ENCODE data around the gene RNF6.
"Not testable (repeated sequence)": the region's sequence is repeated elsewhere in the genome, so short reads cannot be mapped to it uniquely, and the experiment has no call there.

Gene RNF6
- 55.4 to 166 (median 95.7) reads per million in 17 experiments for total RNA-seq

DNA sequence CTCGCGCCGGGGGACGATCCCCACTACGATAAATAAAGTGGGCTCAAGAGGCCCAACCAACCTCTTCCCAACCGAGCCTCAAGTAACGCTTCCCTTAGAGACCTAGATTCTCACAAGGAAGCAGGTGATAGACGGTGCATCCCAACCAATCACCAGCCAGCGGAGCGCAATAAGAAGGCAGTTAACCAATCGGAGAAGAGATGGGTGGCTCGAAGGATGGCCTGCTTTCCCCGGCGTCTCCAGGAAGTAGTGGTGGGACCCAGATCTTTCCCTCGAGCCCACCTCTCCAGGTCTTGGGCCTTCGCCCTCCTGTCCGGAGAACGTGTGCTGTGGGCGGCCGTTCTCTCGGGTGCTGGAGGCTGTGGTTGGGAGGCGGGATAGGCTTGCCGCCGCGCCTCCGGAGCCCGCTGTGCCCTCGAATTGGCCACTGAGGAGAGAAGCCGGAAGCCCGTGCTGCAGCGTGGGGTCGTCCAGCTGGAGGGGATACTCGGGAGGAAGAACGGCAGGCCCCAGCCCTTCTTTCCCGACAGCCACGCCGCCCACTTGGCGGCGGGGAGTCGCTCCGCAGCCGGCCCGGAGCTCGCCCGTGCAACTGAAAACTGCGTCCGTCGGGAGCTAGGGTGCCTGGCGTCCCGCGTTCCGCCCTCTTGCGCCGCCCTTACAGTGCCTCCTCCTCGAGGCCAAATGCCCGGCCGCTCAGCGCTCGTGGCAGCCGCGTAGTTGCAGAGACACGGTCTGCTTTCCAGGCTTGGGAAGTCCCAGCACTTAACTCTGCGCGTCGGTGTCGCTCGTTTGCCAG is at the start of gene RNF6:
RNF6 (minus strand) TSS at position 594 of the 799 bp plus-strand sequence. CDS start 2,665 bp downstream, outside the sequence.
- peak; percentile 96 to 99 (median 97) for DNase-seq

DNA sequence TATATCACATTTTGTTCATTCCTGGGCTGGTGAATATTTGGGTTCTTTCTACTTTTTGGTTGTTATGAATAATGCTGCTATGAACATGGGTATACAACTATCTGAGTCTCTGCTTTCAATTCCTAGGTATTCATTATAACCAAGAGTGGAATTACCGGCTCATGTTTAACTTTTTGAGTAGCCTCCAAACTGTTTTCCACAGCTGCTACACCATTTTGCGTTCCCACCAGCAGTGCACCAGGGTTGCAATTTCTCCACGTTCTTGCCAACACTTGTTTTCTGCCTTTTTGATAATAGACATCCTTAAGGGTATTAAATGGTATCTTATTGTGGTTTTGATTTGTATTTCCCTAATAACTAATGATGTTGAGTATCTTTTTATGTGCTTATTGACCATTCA is 48.6 kb upstream of the RNF6 start:
- no peak for DNase-seq

DNA sequence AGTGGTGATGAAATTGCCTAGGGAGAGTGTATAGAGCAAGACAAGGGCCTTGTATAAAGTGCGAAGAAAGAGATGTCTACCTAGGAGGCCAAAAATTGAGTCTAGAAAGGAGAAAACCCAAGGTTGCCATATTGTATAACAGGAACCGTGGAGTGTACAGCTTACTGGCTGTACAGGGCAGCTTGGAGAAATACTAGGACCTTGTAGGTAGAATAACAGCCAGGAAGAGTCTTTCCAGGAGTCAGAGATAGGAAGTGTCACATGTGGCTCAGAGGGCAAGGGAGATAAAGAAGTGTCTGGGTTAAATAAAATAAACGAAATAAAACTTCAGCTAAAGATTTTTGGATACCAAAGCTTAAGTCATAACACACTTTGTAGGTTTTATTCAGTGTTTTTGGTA is 44.2 kb upstream of the RNF6 start:
- DNase-seq: no peak

DNA sequence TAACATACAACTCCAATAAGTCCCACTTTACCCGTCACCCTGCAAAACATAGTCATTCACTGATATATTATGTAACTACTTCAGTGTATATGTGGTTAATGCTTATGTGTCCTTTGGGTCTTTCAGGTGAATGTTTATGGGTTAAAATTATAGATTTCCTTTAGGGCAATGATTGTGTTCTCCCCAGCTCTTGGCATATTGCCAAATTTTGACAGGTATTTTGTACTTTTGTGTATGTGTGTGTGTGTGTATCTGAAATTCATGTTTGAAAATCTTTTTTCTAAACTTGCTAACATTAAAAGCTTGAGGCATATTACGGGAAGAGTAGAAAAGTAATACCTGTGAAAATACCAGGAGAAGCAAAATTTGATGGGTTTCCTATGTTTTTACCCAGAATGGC is 40.0 kb upstream of the RNF6 start:
- no peak for DNase-seq

DNA sequence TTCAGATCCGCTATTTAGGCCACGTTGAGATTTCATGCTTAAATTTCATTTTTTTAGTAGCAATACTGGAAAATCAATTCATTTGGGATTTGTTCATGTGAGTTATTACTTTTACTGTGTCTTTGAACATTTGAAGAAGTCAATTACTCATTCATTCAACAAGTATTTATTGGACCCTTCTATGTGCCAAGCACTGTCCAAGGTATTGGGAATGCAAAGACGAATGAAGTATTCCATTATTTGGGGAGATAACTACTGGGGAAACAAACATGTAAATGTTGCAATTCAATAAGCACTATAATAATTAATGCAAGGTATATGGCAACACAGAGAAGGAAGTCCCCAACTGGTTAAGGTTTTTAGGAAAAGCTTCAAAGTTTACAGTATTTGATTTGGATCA is 37.5 kb upstream of the RNF6 start:
- DNase-seq: no peak

DNA sequence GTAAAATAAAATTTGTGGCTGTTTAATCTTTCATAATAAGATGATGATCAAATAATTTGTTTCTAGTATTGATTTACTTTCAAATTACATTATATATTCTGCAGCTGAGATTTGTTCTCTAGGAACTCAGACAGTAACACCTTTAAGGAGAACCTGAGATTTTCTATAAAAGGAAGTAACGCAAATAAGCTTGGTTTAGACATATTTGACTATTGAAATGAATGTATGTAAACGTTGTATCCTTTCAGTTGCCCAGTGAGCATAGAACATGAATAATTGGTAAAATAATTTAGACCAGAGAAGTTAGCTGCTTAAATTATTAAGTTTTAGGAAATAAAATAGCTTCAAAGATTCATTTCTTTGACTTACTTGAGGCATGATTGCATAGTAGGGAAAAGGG is 34.9 kb upstream of the RNF6 start:
- no peak for DNase-seq

DNA sequence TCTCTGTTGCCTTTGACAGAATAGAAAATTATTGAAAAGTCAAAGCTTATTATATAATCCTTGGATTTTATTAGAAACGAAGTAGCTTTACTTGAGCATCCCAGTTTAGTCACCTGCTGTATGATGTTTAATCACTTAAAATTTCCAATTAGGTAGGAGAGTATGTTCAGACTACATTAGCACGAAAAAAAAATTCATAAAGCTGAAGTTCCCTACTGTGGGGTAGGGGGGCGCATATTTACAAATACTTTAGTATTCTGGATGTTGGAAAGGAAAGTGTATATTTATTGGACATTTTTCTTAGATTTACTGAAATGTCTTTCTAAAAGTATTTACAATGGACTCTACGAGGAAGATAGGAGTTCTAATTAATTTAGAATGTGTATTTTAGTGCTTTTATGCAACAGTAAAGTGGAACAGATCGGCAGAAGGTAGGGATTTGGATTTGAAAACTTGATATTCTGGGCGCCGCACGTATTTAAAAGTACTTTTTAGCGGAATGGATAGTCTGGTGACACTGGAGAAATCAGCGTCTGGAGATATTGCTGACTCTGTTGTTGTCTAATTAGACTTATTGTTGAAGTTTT is 33.7 kb upstream of the RNF6 start:
- peak in 3 of 4 experiments; percentile 4 to 13 (median 6) for DNase-seq

DNA sequence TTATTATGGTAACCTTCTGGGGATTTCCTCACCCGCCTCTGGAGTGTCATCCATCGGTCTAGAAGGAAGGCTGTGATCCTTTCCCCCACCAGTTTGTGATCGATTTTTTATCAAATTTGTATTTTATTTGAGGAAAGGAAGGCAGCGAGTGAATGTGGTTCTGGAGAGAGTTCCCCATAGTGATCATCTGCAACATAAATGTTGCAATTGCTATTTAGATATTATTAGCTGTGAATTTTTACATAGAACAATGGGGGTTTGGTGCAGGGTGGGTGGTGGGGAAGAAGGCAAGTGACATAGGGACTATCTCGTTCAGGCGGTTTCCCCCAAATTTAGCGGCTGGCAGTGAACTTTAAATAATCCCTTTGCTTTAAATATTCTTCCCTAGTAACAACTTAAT is 33.0 kb upstream of the RNF6 start:
- DNase-seq: no peak

DNA sequence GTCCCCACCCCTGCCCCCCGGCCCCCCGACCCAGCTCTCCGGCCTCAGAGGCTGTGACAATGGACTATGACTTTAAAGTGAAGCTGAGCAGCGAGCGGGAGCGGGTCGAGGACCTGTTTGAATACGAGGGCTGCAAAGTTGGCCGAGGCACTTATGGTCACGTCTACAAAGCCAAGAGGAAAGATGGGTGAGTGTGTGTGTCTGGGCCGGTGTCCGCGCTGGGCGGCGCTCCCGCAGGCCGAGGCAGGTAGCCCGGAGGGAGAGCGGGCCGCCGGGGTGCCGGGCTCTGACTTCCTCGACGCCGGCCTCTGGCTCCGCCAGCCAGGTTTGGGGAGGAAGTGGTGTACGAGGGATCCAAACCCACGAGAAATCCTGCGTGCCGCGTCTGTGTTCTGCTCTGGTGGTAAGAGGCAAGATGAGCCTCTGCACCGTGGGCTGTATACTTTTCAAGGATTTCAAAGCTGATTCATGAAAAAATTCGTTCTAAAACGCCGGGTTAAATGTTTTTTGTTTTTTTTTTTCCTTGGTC is 32.5 kb upstream of the RNF6 start:
- DNase-seq: peak; percentile 55 to 82 (median 70)

DNA sequence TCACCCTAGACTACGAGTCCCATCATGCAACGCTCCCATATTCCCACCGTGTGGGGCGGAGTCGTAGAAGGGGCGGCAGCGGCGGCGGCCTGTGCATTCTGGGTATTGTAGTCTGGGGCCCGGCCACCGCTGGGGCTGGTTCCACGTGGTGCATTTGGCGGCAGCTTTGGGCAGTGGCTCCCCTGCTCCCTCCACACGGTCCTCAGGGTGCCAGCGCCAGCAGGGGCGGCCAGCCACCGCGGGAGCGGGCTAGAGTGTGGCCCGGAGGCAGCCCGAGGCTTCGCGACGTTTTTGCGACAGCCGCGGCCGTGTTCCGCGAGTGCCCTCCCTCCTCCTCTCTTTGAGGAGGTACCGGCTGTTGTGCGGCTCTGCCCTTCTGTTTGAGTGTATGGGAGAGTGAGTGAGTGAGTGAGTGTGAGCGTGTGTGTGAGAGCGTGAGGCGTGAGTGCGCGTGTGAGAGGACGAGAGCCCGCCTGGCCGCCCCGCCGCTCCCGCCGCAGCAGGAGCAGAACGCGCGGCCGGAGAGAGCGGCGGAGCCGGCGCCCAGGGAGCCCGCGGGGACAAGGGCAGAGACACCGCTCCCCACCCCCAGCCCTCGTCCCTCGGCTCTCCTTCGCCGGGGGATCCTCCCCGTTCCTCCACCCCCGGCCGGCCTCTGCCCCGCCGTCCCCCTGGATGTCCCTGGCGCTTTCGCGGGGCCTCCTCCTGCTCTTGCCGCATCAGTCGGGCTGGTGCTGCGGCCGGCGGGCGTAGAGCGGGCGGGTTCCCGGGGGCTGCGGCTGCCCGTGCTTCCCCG is 31.9 kb upstream of the RNF6 start, which contains the start of gene CDK8:
CDK8 (plus strand) TSS at position 343 of the 796 bp plus-strand sequence. CDS start 513 bp downstream, outside the sequence.
- peak; percentile 89 to 95 (median 91) for DNase-seq

DNA sequence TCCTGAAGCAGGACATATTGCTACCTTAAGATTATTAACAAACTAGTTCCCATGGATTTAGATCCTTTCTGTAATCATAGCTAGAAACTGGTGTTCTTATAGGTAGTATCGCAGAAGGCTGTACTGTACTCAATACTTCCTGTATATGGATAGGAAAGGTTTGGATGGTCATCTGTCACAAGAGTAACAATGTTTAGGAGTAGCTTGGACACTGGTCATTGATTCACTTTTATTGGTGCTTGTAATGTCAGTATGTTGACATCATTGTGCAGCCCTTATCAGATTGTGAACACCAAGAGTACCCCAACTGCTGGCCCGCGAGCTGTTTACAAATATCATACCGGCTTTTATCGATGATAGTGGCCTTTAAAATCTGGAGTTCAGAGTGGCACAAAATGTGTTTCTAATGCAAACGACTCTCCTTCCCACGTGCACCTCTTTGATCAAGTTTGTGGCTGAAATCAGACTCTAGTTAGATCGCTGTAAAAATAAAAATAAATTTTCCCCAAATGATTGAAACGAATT is 31.2 kb upstream of the RNF6 start:
- DNase-seq: no peak

DNA sequence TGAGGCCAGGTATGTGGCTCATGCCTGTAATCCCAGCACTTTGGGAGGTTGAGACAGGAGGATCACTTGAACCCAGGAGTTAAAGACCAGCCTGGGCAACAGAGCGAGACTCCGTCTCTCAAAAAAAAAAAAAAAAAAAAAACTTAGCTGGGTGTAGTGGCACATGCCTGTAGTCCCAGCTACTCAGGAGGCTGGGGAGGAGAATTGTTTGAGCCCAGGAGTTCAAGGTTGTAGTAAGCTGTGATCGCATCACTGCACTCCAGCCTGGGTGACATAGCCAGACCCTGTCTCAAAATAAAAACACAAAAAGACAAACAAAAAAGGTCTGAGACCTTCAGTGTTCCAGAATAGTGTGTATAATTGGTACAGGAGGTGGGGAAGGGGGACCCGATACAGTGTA is 29.9 kb upstream of the RNF6 start:
- not testable (repeated sequence) for DNase-seq

DNA sequence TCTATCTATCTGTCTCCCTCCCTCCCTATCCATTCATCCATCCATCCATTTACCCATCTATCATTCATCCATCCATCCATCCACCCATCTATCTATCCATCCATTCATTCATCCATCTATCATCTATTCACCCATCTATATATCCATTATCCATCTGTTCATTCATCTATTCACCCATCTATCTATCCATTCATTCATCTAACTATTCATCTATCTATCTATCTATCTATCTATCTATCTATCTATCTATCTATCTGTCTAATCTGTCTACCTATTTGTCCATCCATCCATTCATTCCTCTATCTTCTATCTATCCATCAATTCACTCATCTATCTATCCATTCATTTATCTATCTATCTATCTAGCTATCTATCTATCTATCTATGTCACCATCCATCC is 27.4 kb upstream of the RNF6 start:
- DNase-seq: no peak

DNA sequence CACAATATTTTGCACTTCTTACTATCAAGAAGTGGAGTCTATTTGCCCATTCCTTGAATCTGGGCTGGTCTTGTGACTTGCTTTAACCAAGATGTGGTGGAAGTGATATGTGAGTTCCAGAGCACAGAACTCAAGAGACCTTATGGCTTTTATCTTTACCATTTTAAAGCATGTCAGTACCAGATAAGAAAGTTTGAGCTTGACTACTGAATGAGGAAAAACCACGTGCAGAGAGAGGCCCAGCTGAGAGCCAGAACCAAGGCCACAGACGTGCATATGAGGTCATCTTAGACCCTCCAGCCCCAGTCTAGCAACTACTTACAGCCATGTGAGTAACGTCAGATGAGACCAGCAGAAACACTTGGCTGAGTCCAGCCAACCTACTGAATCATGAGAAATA is 25.5 kb upstream of the RNF6 start:
- DNase-seq: no peak

DNA sequence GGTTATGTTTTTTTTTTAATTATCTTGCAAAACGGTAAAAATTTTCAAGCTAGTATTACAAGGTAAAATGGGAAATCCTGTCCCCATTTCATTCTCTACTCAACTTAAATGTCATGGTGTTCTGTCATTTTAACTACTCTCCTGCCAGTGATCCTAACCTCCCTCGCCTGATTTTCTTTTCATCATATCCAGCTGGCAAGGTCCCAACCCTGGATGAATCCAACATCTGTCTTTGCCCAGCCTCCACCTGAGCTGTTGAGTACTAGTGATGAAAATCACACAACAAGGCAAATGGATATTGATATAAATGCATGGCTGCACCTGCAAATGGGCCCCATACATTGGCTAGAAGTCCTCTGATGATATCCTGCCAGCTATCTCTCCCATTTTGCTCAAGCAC is 24.9 kb upstream of the RNF6 start:
- DNase-seq: no peak

DNA sequence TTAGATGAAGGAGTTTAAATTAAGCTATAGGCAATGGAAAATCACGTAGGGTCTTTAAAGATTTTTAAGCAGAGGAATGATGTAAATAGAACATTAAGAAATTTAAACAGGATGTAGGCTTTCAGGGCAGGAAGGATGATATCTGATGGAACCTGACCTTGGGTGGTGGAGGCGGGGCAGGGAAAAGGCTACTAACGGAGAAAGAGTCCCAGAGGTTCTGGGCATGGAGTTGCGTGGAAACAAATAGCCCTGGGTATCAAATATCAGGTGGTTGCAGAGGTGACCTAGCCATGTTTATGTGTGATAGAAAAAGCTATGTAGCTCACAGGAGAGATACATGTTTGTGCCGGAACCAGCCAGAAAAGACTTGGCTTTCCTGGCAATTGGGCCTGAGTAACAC is 24.0 kb upstream of the RNF6 start:
- DNase-seq: no peak

DNA sequence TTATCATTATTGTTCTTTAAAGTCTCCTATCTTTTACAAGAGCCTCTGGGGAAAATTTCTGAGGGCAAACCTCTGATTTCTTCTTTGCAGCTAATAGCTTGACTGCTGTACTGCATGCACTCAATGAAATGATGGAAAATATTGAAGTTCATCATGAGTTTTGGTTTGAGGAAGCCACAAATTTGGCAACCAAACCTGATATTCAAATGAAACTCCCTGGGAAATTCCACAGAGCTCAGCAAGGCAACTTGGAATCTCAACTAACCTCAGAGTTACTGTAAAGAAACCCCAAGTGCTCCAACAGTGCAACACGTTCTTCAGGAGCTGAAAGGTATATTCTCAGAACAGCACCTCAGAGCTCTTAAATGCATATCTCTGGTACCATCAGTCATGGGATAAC is 14.2 kb upstream of the RNF6 start:
- DNase-seq: no peak

DNA sequence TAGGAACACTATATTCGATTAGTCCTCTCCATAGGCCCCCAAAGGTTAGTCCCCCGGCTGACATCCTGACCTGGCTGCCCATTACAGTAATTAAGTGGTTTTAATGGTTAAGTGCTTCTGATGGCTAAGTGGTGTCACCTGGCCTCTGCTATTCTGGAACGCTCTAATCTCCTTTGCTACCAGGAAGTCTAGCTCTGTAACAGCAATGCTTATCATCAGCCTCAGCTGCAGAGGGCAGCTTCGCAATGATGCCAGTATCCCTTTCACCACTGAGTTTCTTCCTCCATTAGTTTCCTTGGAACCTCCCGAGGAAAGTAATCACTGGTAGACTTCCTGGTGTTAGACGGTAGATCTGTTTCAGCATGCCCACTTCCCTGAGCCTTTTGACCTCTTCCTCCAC is 8.6 kb upstream of the RNF6 start:
- DNase-seq: no peak

DNA sequence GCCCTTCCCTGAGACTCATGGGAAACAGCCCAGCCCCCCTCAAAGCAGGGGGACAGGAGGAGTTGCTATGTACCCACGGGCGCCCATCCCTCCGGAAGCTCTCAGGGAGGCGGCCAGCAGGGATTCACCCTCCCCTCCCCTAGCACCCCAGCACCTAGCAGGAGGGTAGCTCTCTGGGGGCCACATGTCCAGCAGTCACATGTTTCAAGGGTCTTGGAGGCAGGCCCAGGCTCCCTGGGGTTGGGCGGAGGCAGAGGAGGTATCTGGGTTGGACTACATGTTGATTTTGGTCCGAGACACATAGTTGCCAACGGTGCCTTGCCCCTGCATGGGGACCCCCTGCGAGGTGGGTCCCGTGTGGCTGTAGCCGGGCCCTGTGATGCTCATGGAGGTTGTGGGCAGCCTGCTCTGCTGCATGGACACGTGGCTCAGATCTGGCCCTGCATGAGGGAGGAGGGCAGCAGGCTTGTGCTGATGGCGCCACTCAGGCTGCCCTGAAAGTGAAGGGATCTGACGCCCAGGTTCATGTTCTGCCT is 7.0 kb upstream of the RNF6 start:
- DNase-seq: no peak

DNA sequence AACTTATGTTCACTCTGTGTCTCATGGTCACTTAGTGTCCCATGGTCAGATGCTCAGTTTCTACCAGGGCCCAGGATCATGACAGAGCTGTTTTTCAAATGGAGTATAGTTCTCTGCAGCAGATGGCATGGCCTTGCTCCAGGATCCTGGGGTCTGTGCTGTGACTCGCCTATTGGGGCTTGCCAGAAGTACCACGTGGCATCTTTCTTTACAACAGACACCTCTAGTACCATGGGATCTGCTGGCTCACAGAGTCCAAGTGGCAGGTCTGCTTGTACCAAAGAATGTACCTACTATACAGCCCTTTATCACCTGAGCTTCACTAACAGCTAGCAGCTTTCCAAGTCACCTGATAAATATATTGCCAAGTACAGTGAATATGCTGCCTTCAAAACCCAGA is 6.0 kb upstream of the RNF6 start:
- no peak for DNase-seq

DNA sequence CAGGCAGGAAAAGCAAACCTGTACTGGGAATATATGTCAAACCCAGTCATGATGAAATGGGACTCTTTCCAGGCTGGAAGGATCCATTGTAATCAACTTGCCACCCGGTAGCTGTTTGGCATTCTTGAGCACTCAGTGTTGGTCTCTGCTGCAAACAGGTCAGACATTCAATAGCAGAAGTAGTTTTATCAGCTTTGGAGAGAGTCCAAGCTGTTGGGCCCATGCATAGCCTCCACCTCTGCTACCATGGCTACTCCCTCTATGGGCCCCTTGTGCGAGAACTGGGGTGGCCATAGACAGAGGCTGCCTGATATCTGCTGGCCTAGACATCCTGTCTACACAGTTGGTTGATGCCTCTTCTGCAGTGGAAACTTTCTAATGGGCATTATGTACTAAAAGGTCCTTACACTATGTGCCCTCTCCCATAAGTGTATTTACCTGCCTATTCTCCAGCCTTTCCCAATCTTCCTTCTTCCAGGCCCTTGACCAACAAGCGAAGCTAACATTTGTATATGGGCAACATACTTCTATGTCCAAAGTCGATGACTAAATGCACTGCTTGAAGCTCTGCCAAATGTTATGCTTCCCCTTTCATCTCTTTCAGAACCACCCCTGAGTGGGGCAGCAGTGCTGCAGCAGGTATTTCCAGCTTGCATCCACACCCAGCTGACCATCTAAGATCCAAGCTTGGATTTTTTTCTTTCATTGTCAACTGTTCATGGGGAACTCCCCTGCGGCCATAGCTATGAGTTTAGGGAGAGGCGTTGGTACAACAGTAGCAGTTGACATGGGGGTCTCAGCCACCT is 5.3 kb upstream of the RNF6 start:
- DNase-seq: no peak

Data from suppressor macrophage (primary cell).